Colonic mucosa (tissue), 4 donors: ENCODE data around the gene TMEM150A. TPM values are rescaled to one million over a fixed set of nuclear protein-coding genes. Genes with fewer than 3 reads are reported as not detected.
"Not testable (repeated sequence)": the region's sequence is repeated elsewhere in the genome, so short reads cannot be mapped to it uniquely, and the experiment has no call there.

Experiments
- DNase-seq: peaks from one replicate; pipeline ENCODE4 v3.0.0-alpha.2; 2020
- H3K27ac ChIP-seq: fragments of 200-600 bp; one replicate; pipeline ENCODE4 v1.8.0; 2021
- H3K27me3 ChIP-seq: fragments of 200-600 bp; one replicate; pipeline ENCODE4 v1.8.0; 2021
- H3K36me3 ChIP-seq: fragments of 200-600 bp; one replicate; pipeline ENCODE4 v1.8.0; 2021
- H3K4me1 ChIP-seq: fragments of 200-600 bp; one replicate; pipeline ENCODE4 v1.8.0; 2021; ENCODE audit warnings: mild to moderate bottlenecking
- H3K4me3 ChIP-seq: fragments of 200-600 bp; one replicate; pipeline ENCODE4 v1.8.0; 2021
- H3K9ac ChIP-seq, 2 donors: one replicate each; pipeline ENCODE4 v1.7.0; 2013; ENCODE audit warnings: control low read depth in 2 of 2, low read depth in 2 of 2, low read length in 2 of 2
- H3K9me3 ChIP-seq: fragments of 200-600 bp; one replicate; pipeline ENCODE4 v1.8.0; 2021
- CTCF ChIP-seq: fragments of 200-600 bp; IDR thresholded peaks from one replicate; pipeline ENCODE4 v1.8.0; 2022; ENCODE audit warnings: antibody characterized with exemption, mild to moderate bottlenecking
- intact Hi-C: fragments of 100-400 bp; cut with DNase I; formaldehyde crosslinking; loops from one replicate; pipeline ENCODE4 v1.14.1; 2022
- total RNA-seq, 2 donors: library from RNA; stranded (reverse); fragmentation: NEBNext Ultra II Directional in 1 of 2; extraction: Animal tissue kit (Norgen Biotek cat#: 25700) in 1 of 2; gene quantifications; one replicate each; pipeline ENCODE4 v1.2.1, GENCODE V29; 2021
- donor health status: healthy.
- donor health status: DM: no; HTN: no; CAD: no.
- donor health status: DM: no; HTN: no; CAD: no.

TMEM150A gene
- total RNA-seq, 2 donors from 2014 or later = 5.2 to 7.2 TPM

GRCh38 chr2:85564144-85564563 lies 38.3 kb downstream of the TMEM150A start:
- Histone ChIP-seq H3K9ac (no peak overlapping the region), H3K27me3 (no peaks in the 10 kb centered on the region), H3K36me3 (no peaks in the 10 kb centered on the region), H3K4me1 (peaks cover 5% of the 10 kb centered on the region), H3K4me3 (no peak overlapping the region), H3K27ac (no peak overlapping the region), H3K9me3 (no peaks in the 10 kb centered on the region)
- intact Hi-C loops = no loop called here
- no peak for DNase-seq
- no peak for TF ChIP-seq CTCF

- Histone ChIP-seq H3K27ac (peak within 1 kb of the TSS; percentile 73), H3K9ac (peak within 1 kb of the TSS; percentile 73 to 86), H3K36me3 (no peaks in the 10 kb centered on the region), H3K9me3 (no peaks in the 10 kb centered on the region), H3K4me1 (peaks cover 5% of the 10 kb centered on the region), H3K4me3 (peak within 1 kb of the TSS; percentile 73), H3K27me3 (no peaks in the 10 kb centered on the region)
- no peak for TF ChIP-seq CTCF
- intact Hi-C loops = no loop called here
- peak; percentile 98 for DNase-seq
These were observed 41.0 kb downstream of the TMEM150A start, which contains the start of gene GGCX for GRCh38 chr2:85561280-85562212. Gene GGCX (minus strand): TSS chr2:85561493. CDS start chr2:85561428, 65 bp downstream.

GRCh38 chr2:85560812-85561279 lies 41.7 kb downstream of the TMEM150A start:
- DNase-seq = no peak
- no peaks in the 10 kb centered on the region for H3K36me3 ChIP-seq
- H3K27me3 ChIP-seq = no peaks in the 10 kb centered on the region
- TF ChIP-seq CTCF = no peak
- peak overlapping the region; percentile 73 for H3K27ac ChIP-seq
- H3K9me3 ChIP-seq = no peaks in the 10 kb centered on the region
- H3K4me3 ChIP-seq = peak overlapping the region; percentile 73
- intact Hi-C loops = no loop called here
- H3K9ac ChIP-seq = peak overlapping the region; percentile 73 to 86
- H3K4me1 ChIP-seq = peaks cover 5% of the 10 kb centered on the region

- H3K9me3 ChIP-seq, H3K27ac ChIP-seq, DNase-seq, intact Hi-C loops, H3K27me3 ChIP-seq, H3K4me1 ChIP-seq, H3K36me3 ChIP-seq: not testable (repeated sequence)
- peak overlapping the region in 1 of 2 donors; percentile 86 for H3K9ac ChIP-seq
- peak overlapping the region; percentile 73 for H3K4me3 ChIP-seq
These were observed 42.1 kb downstream of the TMEM150A start for GRCh38 chr2:85560403-85560726.

- no peak for DNase-seq
These were observed 44.3 kb downstream of the TMEM150A start for GRCh38 chr2:85558160-85558559.

More at GRCh38 chr2:85558160-85558559, 44.3 kb downstream of the TMEM150A start:
- Histone ChIP-seq H3K27ac (no peak overlapping the region), H3K36me3 (peaks cover 4% of the 10 kb centered on the region), H3K4me1 (peaks cover 5% of the 10 kb centered on the region), H3K9me3 (no peaks in the 10 kb centered on the region), H3K27me3 (no peaks in the 10 kb centered on the region), H3K9ac (no peak overlapping the region), H3K4me3 (no peak overlapping the region)
- intact Hi-C loops = loop anchor here (10.0 kb wide), 1 partner anchor 163 kb away; no protein-coding TSS in a partner anchor
- no peak for TF ChIP-seq CTCF
